K562 (cell line): ENCODE data around the gene CSAD. TPM values are rescaled to one million over a fixed set of nuclear protein-coding genes. Genes with fewer than 3 reads are reported as not detected.
A peak's percentile ranks its signal among the peaks of the same experiment; 100 is the strongest.

ENCODE experiments used
- ATAC-seq: fragments of 200-7000 bp; cut with Tn5 transposase; 3 replicates; pipeline ENCODE4 v1.9.1; 2020; ENCODE audit warnings: moderate library complexity
- BruUV-seq: library from RNA; stranded (reverse); fragments of 400-500 nt; replicated peaks from 2 replicates; lab custom pipeline; 2021; lab: Mats Ljungman, UMichigan
- CTCF ChIA-PET: fragments of 300-600 bp; formaldehyde crosslinking; extraction: SDS; loops from one replicate; lab custom pipeline; 2021; ENCODE audit warnings: low intra/inter-chr PET ratio; lab: Yijun Ruan, JAX
- POLR2A ChIA-PET: fragments of 300-600, 350-650 bp; sonication (Branson Sonifier 250); formaldehyde crosslinking; extraction: SDS; loops from one replicate; lab custom pipeline; 2021; ENCODE audit warnings: antibody characterized with exemption, inconsistent platforms; lab: Yijun Ruan, JAX
- DNase-seq, 4 experiments: peaks; one replicate each; pipeline versions ENCODE4 v3.0.0 to v3.0.0-alpha.2; 2011 to 2018; ENCODE audit warnings: low spot score in 3 of 4, mixed read lengths in 3 of 4; ENCODE audit errors: extremely low read depth in 1 of 4
- FAIRE-seq: peaks from 2 replicates; lab custom pipeline; 2011; peaks lifted over from hg19 to GRCh38; lab: Jason Lieb, UNC
- H2AFZ ChIP-seq: 2 replicates; pipeline ENCODE4 v1.6.0; 2011; ENCODE audit warnings: low read depth, low read length, control low read depth, inconsistent platforms
- H3K27ac ChIP-seq: fragments of 200-600 bp; 3 replicates; pipeline ENCODE4 v1.8.0; 2011; ENCODE audit warnings: low read depth, mild to moderate bottlenecking, control low read depth, inconsistent platforms, low read length, moderate library complexity, mixed read lengths; ENCODE audit errors: extremely low read depth
- H3K27me3 ChIP-seq, 2 experiments: fragments of 300-600 bp in 1 of 2; 2 replicates in 1 of 2; 3 replicates in 1 of 2; pipeline versions ENCODE4 v1.6.0 to v1.8.0; 2011; ENCODE audit warnings: inconsistent platforms in 2 of 2, low read length in 2 of 2, mild to moderate bottlenecking in 1 of 2, mixed read lengths in 1 of 2, moderate library complexity in 1 of 2; ENCODE audit not compliant: control insufficient read depth in 2 of 2, insufficient read depth in 2 of 2
- H3K36me3 ChIP-seq: fragments of 300-600 bp; 3 replicates; pipeline ENCODE4 v1.8.0; 2011; ENCODE audit warnings: mild to moderate bottlenecking, low read length, inconsistent platforms; ENCODE audit not compliant: control insufficient read depth, insufficient read depth
- H3K4me1 ChIP-seq, 2 experiments: fragments of 200-600 bp in 1 of 2; replicated peaks in 1 of 2; 2 replicates in 1 of 2; 3 replicates in 1 of 2; pipeline versions ENCODE4 v1.5.1 to v1.8.0; 2011; ENCODE audit warnings: inconsistent platforms in 2 of 2, low read length in 2 of 2, mild to moderate bottlenecking in 1 of 2, mixed read lengths in 1 of 2, moderate library complexity in 1 of 2; ENCODE audit not compliant: control insufficient read depth in 2 of 2, insufficient read depth in 2 of 2
- H3K4me2 ChIP-seq: 2 replicates; pipeline ENCODE4 v1.6.1; 2011; ENCODE audit warnings: low read length, control low read depth, inconsistent platforms, mixed read lengths; ENCODE audit not compliant: insufficient read depth
- H3K4me3 ChIP-seq: fragments of 200-600 bp; sonication (generic), shearing (Covaris generic); 2 replicates; pipeline ENCODE4 v1.5.1; 2016; ENCODE audit warnings: control low read depth, inconsistent platforms
- H3K79me2 ChIP-seq: fragments of 200-600 bp; 3 replicates; pipeline ENCODE4 v1.8.0; 2011; ENCODE audit warnings: low read length, inconsistent platforms; ENCODE audit not compliant: control insufficient read depth, insufficient read depth
- H3K9ac ChIP-seq, 2 experiments: 2 replicates each; pipeline versions ENCODE4 v1.6.0 to v1.6.1; 2011; ENCODE audit warnings: low read depth in 2 of 2, low read length in 2 of 2, control low read depth in 1 of 2, inconsistent platforms in 1 of 2, mild to moderate bottlenecking in 1 of 2, mixed read lengths in 1 of 2; ENCODE audit not compliant: insufficient read depth in 1 of 2
- H3K9me1 ChIP-seq: one replicate; pipeline ENCODE4 v1.6.0; 2011; ENCODE audit warnings: inconsistent platforms, mild to moderate bottlenecking, low read length, moderate library complexity; ENCODE audit not compliant: control insufficient read depth, insufficient read depth
- H3K9me3 ChIP-seq: replicated peaks from 2 replicates; pipeline ENCODE4 v1.5.1; 2011; ENCODE audit warnings: low read depth, low read length, inconsistent platforms; ENCODE audit not compliant: control insufficient read depth, insufficient read depth
- H4K20me1 ChIP-seq: replicated peaks from 2 replicates; pipeline ENCODE4 v1.6.1; 2011; ENCODE audit warnings: low read length, inconsistent platforms, mixed read lengths; ENCODE audit not compliant: control insufficient read depth, insufficient read depth
- DIDO1 ChIP-seq: fragments of 450-650 bp; IDR thresholded peaks from 2 replicates; pipeline ENCODE4 v1.6.1; 2016; ENCODE audit warnings: low read depth, missing biosample characterization, missing genetic modification characterization
- NCOA4 ChIP-seq: fragments of 450-650 bp; IDR thresholded peaks from 2 replicates; pipeline ENCODE4 v1.6.1; 2018; ENCODE audit warnings: mild to moderate bottlenecking; ENCODE audit not compliant: partially characterized antibody
- SFPQ ChIP-seq: fragments of 200-400 bp; formaldehyde crosslinking; IDR thresholded peaks from 2 replicates; pipeline ENCODE4 v1.6.1; 2017; ENCODE audit warnings: mild to moderate bottlenecking, low read depth, low read length, moderate library complexity
- SMAD3 ChIP-seq: fragments of 450-650 bp; formaldehyde crosslinking; conservative IDR thresholded peaks from 2 replicates; pipeline ENCODE4 v1.4.0; 2020; ENCODE audit warnings: mild to moderate bottlenecking
- TAF15 ChIP-seq: fragments of 200-400 bp; formaldehyde crosslinking; IDR thresholded peaks from 2 replicates; pipeline ENCODE4 v1.6.1; 2017; ENCODE audit warnings: mild to moderate bottlenecking, low read depth, low read length, moderate library complexity
- TAF7 ChIP-seq: fragments of 450-650 bp; IDR thresholded peaks from 2 replicates; pipeline ENCODE4 v1.6.1; 2016; ENCODE audit warnings: missing genetic modification characterization, missing compliant biosample characterization
- ZBTB11 ChIP-seq, 3 experiments: fragments of 200-800 bp in 1 of 3; fragments of 250-450 bp in 1 of 3; fragments of 450-650 bp in 1 of 3; sonication (Bioruptor Pico) in 1 of 3; sonication (Bioruptor generic) in 1 of 3; formaldehyde crosslinking in 1 of 3; IDR thresholded peaks; 2 replicates each; pipeline versions ENCODE4 v1.6.1 to v1.8.0; 2016 to 2022; ENCODE audit warnings: mild to moderate bottlenecking in 2 of 3, missing genetic modification characterization in 2 of 3, missing compliant biosample characterization in 1 of 3, moderate library complexity in 1 of 3
- ZNF644 ChIP-seq: fragments of 200-800 bp; sonication (Bioruptor generic); IDR thresholded peaks from 2 replicates; pipeline ENCODE4 v1.6.1; 2016; ENCODE audit warnings: low read depth, missing genetic modification characterization, missing compliant biosample characterization
- WGBS: fragments of 100-300 bp; shearing (Covaris generic); methylation state at CpG from one replicate; pipeline ENCODE4 v1.1.6; 2016; ENCODE audit warnings: low coverage, mixed read lengths; ENCODE audit not compliant: insufficient coverage; ENCODE audit errors: missing lambda C conversion rate; 5-methylcytosine and 5-hydroxymethylcytosine counted together
- in situ Hi-C: fragments of 300-500 bp; cut with MboI; formaldehyde crosslinking; loops from 4 replicates; pipeline ENCODE4 v1.15.0; 2018; ENCODE audit warnings: inconsistent platforms, mixed read lengths
- intact Hi-C: fragments of 100-400 bp; cut with micrococcal nuclease; formaldehyde crosslinking; loops from 2 replicates; pipeline ENCODE4 v1.14.2; 2022
- polyA plus RNA-seq, 8 experiments: library from polyadenylated mRNA; depleted of rRNA in 4 of 8; stranded (reverse) in 5 of 8; unstranded in 3 of 8; fragments of >200 nt; fragmentation: Nextera tagmentation in 2 of 8; fragmentation: Illumina TruSeq in 1 of 8; extraction: Ambion mirVana in 2 of 8; extraction: Trizol in 1 of 8; gene quantifications; 2 replicates each; pipeline versions ENCODE4 v1.2.1 to v1.2.3, GENCODE V29; 2011 to 2014; ENCODE audit warnings: inconsistent platforms in 1 of 8, missing spikeins in 1 of 8
- total RNA-seq, 7 experiments: library from RNA; depleted of rRNA in 6 of 7; stranded (reverse); fragments of >200 nt in 6 of 7; fragmentation: Illumina TruSeq in 2 of 7; extraction: Trizol in 2 of 7; gene quantifications; 2 replicates each; pipeline versions ENCODE4 v1.2.1 to v1.2.3, GENCODE V29; 2011 to 2021; ENCODE audit warnings: low replicate concordance in 1 of 7

The CSAD gene
- total and polyA plus RNA-seq, 9 of the 15 experiments (the other 6 are each of a cell fraction or from before 2014, with no cell fraction given), result 1.8 to 19.6 (median 8.1) TPM

- H3K9me3 ChIP-seq, result no peaks in the 10 kb centered on the region
- ATAC-seq (no peak), FAIRE-seq (no peak), DNase-seq (peak in 1 of 4 experiments; percentile 6)
- intact Hi-C loops (no loop called here), in situ Hi-C loops (no loop called here)
- ChIA-PET CTCF (no interaction called here), POLR2A (interaction anchor here (1.1 to 3.6 kb wide), 3 partner anchors 10 to 13 kb away, joined by 4 to 15 read pairs (median 6); partner anchors contain the start of genes CSAD and ZNF740)
- H3K9me1 ChIP-seq, result no peaks in the 10 kb centered on the region
- no peak overlapping the region for H3K9ac ChIP-seq
- BruUV-seq, result no TSS peak
- no peaks in the 10 kb centered on the region for H3K27me3 ChIP-seq
- H3K4me3 ChIP-seq, result no peak overlapping the region
- no peaks in the 10 kb centered on the region for H3K36me3 ChIP-seq
- no peaks in the 10 kb centered on the region for H3K79me2 ChIP-seq
- no peak overlapping the region for H3K4me2 ChIP-seq
- H3K27ac ChIP-seq, result no peak overlapping the region
- TF ChIP-seq SMAD3 (CRISPR knock-in tag), result no peak
- no peak for TF ChIP-seq DIDO1
- TF ChIP-seq ZBTB11 (CRISPR knock-in tag; IDR thresholded peaks at IDR 0.05), result no peak
- TF ChIP-seq ZNF644 (tag), result no peak
- TF ChIP-seq NCOA4, result no peak
- TF ChIP-seq TAF7 (tag), result no peak
- no peak for TF ChIP-seq SFPQ
- TF ChIP-seq TAF15, result no peak
- H2AFZ ChIP-seq, result no peak overlapping the region
- 68% methylated on average over 8 of the region's 8 CpGs for WGBS
- peaks cover 13 to 22% of the 10 kb centered on the region in 2 experiments for H3K4me1 ChIP-seq
- no peaks in the 10 kb centered on the region for H4K20me1 ChIP-seq
Measured at GRCh38 chr12:53170215-53170614, 10.5 kb downstream of the CSAD start.
